ENCODE data around the gene FRMPD4.

FRMPD4 gene

DNA sequence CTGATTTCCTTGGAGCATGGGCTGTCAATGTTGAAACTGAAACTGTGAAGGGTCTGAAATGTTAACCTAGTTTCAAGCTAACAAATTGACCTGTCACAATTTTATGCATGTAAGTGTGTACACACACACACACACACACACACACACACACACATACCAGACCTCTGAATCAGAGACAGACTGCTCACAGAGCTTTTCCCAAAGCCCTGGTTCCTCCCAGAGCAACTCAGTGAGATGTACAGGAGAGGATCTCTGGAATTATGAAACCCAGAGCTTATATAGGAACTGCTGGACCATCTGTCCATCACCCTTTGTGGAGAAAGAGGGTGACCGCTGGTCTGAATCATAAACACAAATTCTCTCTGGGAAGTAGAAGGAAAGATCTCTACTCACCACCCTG, 424.8 kb downstream of the FRMPD4 start:
- DNase-seq: no peak

DNA sequence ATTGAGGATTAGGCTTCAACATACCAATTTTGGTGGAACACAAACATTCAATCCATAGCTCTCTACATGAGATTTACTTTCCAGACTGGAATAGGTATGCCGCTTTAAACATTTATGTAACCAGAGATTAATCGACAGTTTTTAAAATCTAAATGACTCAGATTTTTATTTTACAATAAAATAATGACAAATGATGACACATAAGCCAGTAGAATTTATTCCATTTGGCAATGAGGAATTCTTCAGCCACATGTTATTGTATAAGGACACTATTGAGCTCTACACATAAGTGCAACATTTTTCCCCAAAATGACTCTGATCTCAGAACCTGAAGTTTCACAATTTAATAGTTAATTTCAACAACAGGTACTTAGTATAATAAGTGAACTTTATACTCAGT, 425.9 kb downstream of the FRMPD4 start:
- DNase-seq: no peak

DNA sequence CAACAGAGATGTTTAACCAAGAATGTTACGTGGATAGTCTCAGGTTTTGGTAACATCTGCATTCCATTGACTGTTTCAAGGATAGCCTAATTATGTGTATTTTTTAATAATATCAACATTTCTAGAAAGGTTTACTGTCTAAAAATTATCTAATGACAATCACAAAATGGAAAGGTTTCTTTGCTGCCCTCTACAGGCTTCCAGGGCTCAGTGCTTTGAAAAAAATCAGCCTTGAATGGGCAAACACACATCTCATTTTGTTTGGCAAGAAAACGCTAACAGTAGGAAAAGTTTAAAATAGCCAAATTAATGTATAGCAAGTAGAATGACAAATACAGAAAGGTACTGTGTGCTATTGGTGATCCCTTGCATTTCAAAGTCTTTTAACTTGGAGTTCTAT, 429.6 kb downstream of the FRMPD4 start:
- DNase-seq: peak; percentile 2

DNA sequence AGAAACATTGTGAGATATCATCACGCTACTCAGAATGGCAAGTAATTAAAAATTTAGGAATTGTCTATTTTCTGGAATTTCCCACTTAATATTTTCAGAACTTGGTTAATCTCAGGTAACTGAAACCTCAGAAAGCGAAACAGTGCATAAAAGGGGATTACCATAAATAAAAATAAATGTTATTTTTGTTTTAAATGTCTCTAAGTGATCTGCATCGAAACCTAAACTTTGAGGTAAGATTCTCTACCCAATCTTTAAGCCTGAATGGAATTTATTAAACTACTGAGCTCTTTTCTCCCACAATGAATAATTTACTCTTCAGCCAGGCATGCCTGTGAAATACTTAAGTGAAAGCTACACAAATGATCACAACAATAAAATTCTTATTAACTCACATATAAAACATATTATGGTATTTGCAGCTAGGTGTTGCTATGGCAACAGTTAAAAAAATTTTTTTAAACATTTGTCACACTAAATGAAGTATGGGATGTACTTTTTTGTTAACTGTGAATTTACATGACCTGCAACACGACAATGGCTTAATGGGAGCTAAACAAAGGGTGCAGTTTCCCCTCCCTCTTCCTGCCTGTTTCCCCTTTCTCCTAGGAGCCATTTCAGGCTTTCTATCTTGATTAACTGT, 432.7 kb downstream of the FRMPD4 start:
- DNase-seq: no peak

DNA sequence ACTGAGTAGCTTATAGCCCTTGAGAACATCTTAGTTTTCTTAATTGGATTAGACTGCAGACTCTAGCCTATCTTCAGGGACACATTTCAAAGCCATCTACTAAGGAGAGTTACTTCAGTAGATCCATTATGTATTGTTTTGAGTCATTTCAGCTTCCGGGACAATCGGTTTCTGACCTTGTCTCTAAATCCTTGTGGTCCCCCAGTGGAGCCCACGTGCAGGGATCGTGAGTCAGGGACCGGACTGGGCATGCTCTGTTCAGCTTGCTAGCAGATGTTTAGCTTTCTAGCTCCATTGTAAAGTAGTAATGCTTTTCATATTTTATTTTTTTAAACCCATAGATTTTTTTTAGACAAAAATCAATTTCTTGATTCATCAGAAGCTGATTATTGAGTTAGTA, 441.0 kb downstream of the FRMPD4 start:
- DNase-seq: no peak

DNA sequence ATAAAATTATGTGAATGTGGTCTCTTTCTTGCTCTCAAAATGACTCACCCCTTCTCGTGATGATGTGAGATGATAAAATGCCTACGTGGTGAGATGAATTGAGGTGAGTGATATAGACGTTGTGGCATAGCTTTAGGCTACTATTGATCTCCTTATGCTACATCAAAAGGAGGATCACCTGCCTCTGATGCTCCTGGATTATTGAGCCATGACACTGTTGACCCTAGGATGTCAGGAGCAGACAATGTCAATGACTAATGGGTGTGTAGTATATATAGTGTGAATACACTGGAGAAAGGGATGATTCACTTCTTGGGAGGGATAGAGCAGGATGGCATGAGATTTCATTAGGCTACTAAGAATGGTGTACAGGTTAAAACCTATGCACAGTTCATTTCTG, 442.3 kb downstream of the FRMPD4 start:
- DNase-seq: no peak

DNA sequence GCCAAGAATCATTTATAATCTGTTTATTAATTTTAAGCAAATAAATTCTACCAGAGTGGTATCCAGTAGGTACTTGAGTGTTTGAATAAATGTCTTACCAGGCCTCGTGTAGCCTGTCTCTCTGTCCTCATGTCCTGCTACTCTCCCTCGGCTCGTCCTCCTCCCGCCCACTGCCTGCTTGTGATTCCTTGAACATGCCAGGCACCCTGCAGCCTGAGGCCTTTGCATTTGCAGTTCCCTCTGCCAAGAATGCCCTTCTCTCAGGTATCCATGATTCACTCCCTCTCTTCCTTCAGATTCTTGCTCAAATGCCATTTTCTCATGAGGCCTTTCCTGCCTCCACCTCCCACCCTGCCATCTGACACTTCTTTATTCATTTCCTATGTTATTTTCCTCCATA, 443.3 kb downstream of the FRMPD4 start:
- DNase-seq: no peak

DNA sequence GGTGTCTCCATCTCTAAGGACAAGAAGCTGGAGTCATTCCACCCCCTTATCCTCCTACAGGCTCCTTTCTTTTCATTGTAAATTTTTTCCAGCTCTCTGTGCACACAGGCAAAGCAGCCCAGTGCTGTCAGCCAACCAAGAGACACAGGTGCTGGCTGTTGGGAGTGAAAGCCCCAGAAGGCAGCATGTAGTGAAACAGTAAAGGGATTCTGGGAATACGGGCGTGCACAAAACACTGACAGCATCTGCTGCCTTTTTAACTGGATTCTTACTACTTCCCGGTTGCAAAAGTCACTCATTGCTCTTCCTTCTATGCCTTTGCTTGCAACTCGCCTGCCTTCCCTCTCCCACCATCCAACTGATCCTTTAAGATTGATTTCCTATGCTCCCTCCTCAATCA, 444.4 kb downstream of the FRMPD4 start:
- no peak for DNase-seq

DNA sequence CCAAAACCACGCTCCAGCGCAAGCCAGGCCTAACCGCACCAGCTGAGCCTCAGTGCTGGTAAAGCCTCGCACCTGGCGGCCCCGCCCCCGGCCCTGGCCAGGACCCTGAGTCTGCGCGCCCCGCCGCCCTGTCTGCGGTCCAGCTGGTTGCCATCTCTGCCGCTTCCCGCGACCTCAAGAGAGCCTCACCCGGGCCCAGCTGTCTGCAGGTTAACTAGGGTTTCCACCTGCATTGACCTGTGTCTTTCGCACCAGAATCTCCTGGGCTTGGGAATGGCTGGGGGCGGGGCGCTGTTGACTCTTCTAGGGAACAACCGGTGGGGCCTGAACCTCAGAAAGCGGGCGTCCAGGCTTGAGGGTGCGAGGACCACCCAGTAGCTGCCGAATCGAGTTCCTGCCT, 445.3 kb downstream of the FRMPD4 start:
- no peak for DNase-seq

DNA sequence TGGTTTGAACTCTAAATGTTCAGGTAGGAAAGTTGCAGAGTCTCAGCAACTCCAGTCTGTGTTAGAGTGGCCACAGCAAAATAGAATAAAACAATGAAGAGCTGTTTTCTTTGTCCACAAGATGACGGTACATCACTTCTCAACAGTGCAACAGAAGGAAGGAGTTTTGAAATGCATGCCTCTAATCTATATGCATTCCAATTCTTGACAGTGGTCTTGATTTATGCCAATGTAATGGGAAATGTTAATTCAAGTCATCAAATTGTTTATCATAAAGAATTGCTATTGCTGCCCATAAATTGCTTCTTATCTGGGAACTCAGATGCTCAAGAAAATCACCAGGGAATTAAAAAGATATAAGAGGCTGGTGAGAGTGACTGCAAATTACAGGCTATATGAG, 457.4 kb downstream of the FRMPD4 start:
- DNase-seq: no peak

DNA sequence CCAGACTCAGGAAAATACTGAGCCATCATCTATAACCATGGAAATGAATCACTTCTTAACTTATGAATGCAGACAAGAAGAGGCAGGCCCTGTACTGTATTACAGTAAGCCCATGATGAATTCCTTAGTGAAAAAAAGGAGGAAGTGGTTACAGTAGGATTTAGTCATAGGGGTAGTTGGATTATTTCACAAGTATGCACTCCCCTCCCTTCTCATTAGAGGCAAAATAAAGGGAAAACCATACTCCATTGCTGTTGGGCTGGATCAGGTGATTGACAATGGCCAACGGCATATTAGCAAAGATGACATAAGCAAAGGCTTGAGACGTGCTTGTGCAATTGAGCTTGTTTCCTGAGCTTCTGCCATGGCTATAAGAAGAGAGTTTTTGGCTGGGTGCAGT, 471.8 kb downstream of the FRMPD4 start:
- DNase-seq: peak; percentile 25

DNA sequence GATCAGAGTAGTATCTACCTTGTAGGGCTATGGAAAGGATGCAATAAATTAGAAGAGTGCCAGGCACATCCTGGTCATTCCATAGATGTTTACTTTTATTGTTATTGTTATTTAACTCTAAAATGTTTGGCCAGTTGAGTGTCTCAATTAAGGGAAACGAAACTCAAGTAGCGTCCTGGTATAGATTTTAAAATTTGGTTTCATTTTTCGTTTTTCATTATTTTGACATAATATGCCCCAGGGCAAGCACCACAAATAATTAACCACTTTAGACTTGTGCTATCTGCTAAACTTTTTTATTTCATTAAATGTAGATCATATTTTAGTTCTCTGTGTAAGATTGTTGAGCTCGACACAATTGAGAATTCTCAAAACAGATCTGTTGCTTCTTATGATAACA, 473.2 kb downstream of the FRMPD4 start:
- DNase-seq: no peak

DNA sequence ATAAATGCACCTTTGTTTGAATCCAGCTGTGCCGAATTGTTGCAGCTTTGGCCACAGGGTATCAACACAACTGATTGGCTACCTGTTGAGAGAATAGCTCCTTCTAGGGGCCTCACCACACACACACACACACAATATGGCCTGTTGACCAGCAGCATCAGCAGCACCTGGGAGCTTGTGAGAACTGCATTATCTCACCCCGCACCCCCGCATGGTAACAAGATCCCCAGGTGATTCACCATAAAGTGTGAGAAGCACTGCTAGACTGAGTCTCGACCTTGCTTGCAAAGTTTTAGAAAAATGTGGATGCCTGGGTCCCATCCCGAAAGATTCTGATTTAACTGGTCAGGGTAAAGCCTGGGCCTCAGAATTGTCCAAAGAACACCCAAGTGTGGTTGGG, 476.0 kb downstream of the FRMPD4 start:
- DNase-seq: no peak

DNA sequence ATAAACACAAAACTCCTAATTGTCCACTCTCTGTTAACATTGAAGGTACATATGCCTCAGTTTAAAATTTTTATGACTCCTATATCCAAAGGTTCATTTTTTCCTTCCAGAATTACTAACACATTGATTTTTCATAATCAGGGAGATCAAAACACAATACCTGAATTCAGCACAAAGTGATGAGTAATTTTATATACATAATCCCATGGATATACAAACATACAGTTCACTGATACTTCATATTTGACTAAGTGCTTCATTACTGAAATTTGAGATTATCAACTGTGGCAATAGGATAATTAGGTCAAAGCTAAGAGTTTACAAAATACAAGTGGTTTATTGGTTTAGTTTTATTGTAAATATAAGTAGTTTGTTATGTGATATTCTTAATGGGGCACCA, 476.8 kb downstream of the FRMPD4 start:
- no peak for DNase-seq

DNA sequence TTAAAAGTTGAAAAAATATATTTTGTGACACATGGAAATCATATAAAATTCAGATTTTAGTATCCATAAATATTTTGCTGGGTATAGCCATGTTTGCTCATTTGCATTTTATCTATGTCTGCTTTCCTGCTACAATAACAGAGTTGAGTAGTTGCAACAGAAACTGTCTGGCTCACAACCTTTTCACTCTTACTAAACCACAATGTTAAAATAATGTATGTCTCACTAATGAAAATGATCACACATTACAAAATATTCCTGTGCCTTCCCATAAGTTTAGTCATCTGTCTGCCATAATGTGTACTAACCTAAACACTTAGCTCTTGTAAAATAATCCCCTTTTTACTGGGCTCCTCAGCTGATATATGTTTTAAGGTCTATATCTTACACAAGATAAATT, 479.0 kb downstream of the FRMPD4 start:
- DNase-seq: no peak

DNA sequence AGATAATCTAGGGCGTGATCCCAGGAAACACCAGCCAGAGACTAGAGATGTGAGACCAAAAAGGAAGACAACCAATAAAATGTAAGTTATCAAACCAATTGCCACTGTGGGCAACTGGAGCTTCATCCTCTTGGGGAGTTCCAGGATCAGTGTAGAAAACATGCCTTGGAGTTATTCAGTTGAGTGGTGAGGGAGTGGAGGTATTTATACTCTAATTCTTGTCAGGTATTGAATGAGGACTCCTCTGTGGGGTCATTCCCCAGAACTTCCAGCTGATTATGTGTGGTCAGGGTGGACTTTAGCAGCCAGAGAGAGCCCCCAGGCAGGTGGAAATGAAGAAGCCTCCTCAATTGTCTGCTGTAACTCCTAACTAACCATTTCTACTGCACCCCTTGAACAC, 509.0 kb downstream of the FRMPD4 start:
- no peak for DNase-seq

DNA sequence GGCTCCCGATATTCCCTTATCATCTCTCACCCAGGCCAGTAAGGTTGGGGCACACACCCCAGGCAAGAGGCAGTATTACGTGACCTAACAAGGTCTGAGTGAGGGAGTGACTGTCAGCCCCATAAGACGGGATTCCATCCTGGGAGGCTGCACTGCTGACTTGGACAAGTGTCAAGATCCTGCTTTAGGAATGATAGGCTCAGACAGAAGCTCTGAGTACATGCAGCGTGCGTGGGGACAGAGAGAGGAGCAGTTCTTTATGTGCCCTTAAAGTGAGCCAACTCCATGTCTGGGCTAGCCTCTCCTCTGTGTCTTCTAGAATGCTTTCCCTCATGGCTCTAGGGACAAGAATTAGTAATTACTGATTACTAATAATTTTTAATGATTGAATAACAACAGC, 510.7 kb downstream of the FRMPD4 start:
- no peak for DNase-seq

DNA sequence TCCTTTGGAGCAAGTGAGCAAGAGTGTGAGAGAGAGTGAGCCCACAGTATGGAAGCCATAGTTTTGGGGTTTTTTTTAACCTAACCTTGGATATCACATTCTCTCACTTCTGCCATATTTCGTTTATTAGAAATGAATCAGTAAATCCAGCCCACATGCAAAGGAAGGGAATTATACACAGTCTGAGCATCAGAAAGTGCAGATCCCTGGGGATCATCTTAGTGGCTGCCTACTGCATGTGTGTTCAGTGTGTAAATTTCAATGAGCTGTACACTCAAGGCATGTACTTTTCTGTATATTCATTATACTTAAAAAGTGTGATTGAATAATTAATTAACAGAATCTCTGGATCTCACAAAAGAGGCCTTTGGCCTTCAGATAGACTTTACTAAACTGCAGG, 519.2 kb downstream of the FRMPD4 start:
- DNase-seq: no peak

DNA sequence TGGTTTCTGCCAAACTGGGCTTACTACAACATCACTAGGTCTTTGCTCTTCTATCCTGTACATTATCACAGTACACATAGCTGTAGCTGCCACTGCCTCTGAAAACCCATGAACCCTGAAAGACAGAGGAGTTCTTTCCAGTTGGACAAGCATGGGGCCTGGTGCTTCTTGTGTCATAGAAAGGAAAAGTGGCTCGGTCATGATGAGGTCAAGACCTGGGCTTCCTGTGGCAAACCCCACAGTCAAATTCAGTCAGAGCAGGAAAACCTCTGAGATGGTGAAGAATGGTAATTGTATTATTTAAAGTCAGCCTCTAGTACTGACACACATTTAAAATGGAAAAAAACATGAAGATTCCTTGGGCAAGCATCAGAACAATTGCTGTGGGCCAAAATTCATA, 519.6 kb downstream of the FRMPD4 start:
- no peak for DNase-seq

DNA sequence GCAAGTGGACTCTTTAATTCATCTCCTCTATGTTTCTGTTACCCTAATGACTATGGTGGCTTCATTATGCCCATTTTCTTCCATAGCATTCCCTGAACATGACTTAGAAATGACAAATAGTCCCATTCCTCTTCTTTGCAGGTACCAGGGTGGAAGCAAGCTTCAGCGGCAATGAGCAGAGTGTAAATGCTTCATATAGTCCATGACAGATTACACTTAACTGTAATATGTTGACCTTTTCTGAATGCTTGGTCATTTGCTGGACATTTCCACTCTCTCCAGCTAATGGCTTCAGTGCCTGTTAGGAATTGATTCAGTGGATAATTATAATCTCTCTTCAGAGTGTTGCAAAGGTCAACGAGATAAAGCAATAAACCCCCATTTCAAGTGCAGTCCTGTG, 523.2 kb downstream of the FRMPD4 start:
- DNase-seq: no peak

DNA sequence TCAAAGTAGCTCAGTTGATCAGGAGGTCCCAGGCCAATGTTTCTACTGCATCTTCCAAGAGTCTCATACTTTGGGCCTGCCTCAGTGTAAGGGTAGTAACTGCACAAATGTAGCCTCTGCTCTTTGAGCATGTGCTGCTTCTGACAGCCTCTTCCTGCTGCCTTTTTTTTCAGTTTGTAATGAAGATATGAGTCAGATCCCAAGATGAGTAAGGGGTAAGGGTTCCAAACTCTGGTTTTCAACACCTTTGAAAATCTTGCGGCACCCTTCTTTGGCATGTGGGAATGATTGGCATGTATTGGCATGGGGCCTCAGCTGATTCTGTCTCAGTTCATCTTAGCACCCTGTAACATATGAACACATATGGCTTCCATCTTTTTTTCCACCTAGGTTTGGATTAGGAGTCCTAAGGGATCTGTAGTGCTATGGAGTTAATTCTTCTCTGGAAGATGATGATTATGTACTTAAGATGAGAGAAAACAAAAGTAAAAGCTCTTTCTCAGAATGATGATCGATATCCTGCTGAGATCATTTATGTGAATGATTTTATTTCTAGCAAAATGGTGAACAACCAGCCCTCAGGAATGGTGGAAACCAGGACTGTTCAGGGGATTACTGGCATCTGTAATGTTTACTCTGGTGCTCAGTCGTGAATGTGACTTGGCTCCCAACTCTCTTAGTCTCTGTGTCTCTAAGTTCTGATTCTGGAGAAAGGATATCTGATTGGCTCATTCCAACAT, 534.3 kb downstream of the FRMPD4 start:
- DNase-seq: no peak

DNA sequence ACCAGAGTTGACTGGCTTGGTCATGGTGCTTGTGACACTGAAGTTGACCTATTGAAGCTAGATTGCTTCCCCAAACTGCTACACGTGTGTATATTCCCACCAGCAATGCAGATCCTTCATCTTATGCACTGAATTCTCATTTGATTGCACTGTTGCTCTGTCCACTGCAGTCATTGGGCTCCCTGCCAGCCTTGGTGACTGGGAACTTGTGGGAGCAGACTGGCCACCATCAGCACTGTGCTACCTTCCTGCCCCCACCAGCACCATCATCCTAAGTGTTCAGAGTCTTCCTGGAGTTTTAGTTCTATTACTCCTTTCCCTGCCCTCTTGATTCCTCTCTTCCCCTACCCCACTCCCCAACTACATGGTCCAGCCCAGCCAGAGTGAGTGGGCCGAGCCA, 535.2 kb downstream of the FRMPD4 start:
- DNase-seq: no peak

DNA sequence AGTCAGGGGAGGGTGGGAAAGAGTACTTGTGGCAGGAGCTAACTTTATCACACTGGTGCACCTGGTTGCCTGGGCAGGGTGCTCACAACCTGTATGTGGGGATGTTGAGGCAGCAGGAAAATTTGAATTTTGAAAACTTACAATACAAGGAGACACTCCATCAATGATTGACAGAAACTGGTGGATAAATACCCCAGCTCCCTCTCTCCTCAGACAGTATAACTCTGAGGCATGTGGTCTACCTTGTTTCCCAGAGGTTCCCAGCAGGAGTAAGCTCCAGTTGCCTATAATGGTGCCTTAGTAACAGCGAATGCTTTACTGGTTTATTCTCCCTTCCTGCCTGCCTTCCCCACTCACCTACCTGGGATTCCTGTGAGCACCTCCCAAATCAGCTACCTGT, 541.2 kb downstream of the FRMPD4 start:
- DNase-seq: no peak

DNA sequence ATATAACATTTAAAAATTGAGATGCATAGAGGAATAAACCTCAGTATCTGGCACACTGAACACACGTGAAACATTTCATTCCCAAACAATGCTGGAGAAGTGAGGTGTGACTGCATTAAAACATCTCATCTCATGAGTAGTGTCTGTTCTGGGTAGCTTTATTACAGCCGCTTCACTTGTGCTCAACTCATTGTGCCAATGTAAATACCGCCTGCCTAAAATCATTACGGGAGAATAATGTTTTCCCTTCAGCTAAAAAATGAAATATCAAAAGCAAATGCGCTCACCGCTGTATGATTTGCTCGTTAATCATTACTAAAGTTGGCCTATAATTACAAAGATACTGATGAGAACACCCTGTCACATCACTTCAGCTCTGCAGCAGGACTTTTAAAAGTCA, 542.8 kb downstream of the FRMPD4 start:
- DNase-seq: no peak

DNA sequence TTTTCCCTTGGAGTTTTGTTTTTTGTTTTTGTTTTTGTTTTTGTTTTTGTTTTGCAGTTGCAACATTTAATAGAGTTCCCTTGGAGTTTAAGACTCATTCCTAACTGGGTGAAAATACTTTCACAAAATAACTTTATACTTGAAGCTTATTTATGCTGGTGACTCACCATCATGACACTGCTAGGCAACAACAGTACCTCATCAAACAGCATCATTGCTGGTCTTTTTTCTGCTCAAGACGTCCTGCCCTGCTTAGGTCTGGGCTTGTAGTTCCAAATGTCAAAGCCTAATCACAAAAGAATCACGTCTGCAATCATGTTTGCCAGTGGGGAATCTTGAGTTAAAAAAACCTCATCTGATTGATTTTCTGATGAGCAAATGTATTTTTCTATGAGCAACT, 547.3 kb downstream of the FRMPD4 start:
- DNase-seq: no peak

Data from OCI-M1 (cell line).